ENCODE data around the gene KIF5C.

- TF ChIP-seq CTCF (IDR thresholded peaks at IDR 0.05) (no peak), POLR2AphosphoS5 (IDR thresholded peaks at IDR 0.05) (no peak)
Observed at GRCh38 chr2:148947299-148947698, 72.3 kb downstream of the KIF5C start.
